T follicular helper cell (primary cell): ENCODE data around the gene ORAI2.
A peak's percentile ranks its signal among the peaks of the same experiment; 100 is the strongest.

Experiments
- DNase-seq: peaks from one replicate; pipeline ENCODE4 v3.0.0-alpha.2; 2020; ENCODE audit warnings: low read depth

ORAI2 gene

GRCh38 chr7:102415685-102416225 is 17.6 kb upstream of the ORAI2 start:
- no peak for DNase-seq

- no peak for DNase-seq
These were observed 17.0 kb upstream of the ORAI2 start for GRCh38 chr7:102416406-102416805.

DNA sequence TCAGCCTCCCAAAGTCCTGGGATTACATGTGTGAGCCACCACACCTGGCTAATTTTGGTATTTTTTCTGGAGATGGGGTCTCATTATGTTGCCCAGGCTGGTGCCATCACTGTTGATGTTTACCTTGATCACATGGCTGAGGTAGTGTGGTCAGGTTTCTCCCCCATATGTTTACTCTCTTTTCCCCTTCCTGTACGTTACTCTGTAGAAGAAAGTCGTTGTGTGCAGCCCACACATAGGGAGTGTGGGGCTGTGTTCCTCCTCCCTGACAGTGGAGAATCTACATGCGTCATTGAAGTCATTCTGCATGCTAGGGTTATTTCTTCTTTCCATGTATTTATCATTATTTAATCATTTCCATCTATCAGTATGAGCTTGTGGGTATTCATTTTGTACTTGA is 16.3 kb upstream of the ORAI2 start:
- no peak for DNase-seq

GRCh38 chr7:102418592-102418991 is 14.8 kb upstream of the ORAI2 start:
- no peak for DNase-seq

- DNase-seq = no peak
These were observed 11.6 kb upstream of the ORAI2 start for GRCh38 chr7:102421706-102422240.

DNA sequence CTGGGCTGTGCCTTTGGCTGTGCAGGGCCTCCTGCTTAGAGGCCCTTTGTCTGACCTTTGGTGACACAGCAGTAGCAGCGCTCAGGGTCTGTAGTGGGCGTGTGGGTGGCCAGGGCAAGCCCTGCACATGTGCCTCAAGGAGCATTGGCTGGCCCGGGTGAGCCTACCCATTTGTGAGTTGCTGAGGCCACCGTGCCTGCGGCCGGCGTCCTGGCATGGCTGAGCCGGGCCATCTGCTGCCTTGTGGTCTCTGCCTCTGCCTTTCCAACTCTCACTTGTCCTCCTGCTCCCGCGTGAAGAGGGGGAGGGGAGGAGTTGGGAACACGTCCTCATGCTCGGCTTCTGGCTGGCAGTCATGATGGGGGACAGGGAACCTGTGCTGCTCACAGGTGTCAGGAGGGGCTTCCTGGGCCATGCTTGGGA is 9.2 kb upstream of the ORAI2 start:
- DNase-seq = no peak

DNA sequence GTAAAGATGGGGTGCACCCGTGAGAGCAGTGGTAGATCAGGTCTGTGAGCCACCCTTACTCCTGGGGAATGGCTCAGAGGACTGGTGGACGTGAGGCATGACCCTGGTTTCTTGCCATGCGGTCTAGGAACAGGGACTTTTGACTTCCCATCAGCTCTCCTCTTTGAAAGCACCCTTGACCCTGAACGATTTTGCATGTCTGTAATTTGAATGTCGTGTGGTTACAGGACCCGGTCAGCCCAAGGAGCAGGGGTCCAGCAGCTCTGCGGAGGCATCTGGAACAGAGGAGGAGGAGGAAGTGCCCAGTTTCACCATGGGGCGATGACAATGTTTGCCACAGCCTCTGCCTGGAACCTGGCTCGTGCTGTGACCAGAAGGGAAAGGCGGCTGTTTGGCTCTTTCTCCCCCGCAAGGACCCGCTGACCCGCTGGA is 8.6 kb upstream of the ORAI2 start:
- DNase-seq = no peak

- peak; percentile 77 for DNase-seq
These were observed 7.6 kb upstream of the ORAI2 start for GRCh38 chr7:102425639-102426267.

- DNase-seq = peak; percentile 33
These were observed 6.9 kb upstream of the ORAI2 start for GRCh38 chr7:102426268-102427018.

DNA sequence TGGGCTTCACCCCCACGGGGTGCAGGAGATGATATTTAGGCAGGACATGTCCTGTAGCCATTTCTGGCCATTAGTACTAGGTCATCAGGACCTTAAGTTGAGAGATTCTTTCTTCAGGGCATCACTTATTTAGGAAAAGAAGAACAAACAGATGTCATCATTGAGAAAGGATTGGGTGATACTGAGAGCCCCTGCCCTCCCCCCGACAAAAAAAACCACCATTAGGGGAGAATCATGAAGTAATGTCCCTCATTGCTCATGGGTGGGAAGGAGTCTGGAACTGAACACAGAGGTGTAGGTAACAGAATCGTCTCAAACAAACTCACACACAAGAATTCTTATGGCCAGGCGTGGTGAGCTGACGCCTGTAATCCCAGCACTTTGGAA is 6.4 kb upstream of the ORAI2 start:
- DNase-seq = no peak

DNA sequence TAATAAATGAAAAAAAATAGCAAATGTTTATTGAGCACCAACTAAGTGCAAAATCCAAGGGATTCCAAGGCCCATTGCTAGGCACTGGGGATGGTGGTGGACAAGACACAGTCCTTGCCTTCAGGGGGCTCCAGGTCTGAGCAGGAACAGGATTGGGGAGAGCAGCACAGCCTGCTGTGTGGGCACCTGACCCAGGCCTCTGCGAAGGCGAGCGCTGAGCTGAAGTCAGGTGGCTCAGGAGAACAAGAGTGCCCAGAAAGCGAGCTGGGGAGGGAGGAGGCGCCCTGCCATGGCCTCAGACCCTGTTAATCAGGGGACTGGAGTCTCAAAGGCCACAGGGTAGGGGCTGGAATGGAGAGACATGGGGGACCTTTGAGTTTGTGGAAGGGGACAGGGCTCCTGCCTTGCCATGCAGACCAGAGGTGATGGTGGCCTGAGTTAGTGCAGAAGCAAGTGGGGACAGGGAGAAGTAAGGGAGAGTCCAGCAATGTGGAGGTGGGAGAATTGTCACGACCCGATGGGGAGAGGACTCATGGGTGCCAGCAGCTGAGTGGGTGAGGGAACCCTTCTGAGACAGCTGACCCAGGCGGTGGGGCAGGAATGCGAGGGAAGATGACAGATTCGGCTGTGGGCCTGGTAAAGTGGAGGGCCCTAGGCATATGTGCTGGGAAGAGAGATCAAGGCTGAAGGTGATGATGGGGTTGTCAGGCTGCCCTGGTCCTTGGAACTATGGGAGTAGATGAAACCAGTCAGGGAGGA is 4.1 kb upstream of the ORAI2 start:
- DNase-seq = no peak

- peak; percentile 65 for DNase-seq
These were observed 1.6 kb upstream of the ORAI2 start for GRCh38 chr7:102431617-102432298.

- no peak for DNase-seq
These were observed 745 bp upstream of the ORAI2 start for GRCh38 chr7:102432442-102433218.

GRCh38 chr7:102434039-102434486 is 688 bp downstream of the ORAI2 start:
- DNase-seq = no peak

DNA sequence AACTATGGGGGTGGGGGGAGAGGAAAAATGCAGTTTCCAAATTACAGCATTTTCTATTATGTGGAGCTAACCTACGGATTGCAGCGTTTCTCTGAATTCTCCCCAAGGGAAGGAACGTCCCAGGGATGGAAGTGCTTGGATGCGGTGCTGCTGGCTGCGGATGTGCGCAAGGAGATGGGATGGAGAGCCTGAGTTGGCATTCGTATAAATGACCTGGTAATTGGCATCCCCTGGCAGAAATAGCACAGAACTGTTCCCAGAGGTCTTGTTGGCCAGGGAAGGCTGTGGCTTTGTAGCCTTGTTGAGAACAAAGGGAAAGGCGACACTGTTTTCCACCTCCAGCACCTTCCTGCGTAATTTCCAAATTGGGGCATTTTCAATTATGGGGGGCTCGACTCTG is 2.7 kb downstream of the ORAI2 start:
- no peak for DNase-seq

DNA sequence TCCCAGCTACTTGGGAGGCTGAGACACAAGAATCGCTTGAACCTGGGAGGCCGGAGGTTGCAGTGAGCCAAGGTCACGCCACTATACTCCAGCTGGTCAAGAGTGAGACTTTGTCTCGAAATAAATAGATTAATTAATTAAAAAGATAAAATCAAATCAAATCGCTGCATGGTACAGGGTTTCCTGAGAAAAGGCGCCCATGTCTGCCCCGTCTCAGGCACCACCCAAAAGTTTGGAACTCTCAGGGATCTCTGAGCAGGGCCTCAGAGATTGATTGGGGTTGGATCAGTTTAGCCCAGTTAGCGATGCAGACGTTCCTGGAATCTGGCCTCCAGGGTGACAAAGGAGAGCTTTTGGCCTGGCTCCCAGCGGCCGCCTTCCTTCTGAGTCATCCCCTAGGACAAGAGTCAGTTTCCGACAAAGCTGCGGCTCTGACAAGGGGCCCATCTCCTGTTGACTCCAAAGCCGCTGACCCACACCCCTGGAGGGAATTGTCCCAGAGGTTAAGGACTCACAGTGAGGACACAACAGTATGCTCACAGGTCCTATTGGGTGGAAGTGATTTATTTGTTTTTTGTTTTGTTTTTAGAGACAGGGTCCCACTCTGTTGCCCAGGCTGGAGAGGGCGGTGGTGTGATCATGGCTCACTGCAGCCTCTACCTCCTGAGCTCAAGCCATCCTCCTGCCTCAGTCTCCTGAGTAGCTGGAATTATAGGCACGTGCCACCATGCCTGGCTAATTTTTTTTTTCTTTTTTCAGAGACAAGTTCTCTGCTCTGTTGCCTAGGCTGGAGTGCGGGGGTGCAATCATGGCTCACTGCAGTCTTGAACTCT is 6.8 kb downstream of the ORAI2 start:
- DNase-seq = no peak

- no peak for DNase-seq
These were observed 11.7 kb downstream of the ORAI2 start for GRCh38 chr7:102444961-102445673.

DNA sequence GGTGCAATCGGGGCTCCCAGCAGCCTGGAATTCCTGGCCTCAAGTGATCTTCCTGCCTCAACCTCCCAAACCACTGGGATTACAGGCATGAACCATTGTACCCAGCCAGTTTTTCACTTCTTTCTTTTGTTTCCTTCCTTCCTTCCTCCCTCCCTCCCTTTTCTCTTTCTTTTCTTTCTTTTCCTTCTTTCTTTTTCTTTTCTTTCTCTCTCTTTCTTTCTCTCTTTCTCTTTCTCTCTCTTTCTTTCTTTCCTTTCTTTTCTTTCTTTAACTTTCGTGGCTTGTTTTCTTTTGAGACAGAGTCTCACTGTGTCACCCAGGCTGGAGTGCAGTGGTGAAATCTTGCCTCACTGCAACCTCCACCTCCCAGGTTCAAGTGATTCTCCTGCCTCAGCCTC is 12.3 kb downstream of the ORAI2 start:
- DNase-seq = no peak

GRCh38 chr7:102446387-102447156 is 13.2 kb downstream of the ORAI2 start:
- no peak for DNase-seq
